GM23338 (cell line): ENCODE results near the gene BOK. TPM values are rescaled to one million over a fixed set of nuclear protein-coding genes. Genes with fewer than 3 reads are reported as not detected.

Source experiments
- ATAC-seq: fragments of 200-7000 bp; cut with Tn5 transposase; 3 replicates; pipeline ENCODE4 v1.9.1; 2020
- DNase-seq: peaks from one replicate; pipeline ENCODE4 v3.0.0-alpha.2; 2015; ENCODE audit warnings: low spot score
- H2AFZ ChIP-seq: fragments of 200-600 bp; sonication (generic); 2 replicates; pipeline ENCODE4 v1.8.0; 2016; ENCODE audit warnings: antibody characterized with exemption, mild to moderate bottlenecking, moderate library complexity
- H3F3A ChIP-seq: fragments of 200-600 bp; sonication (generic); replicated peaks from 2 replicates; pipeline ENCODE4 v1.8.0; 2017; ENCODE audit warnings: antibody characterized with exemption, mixed run types, low read depth
- H3K27ac ChIP-seq: fragments of 200-600 bp; sonication (generic); 2 replicates; pipeline ENCODE4 v1.6.1; 2016; ENCODE audit warnings: low read depth
- H3K27me3 ChIP-seq: fragments of 200-600 bp; sonication (generic); 2 replicates; pipeline ENCODE4 v1.8.0; 2016; ENCODE audit warnings: mild to moderate bottlenecking, mixed run types, moderate library complexity; ENCODE audit not compliant: insufficient read depth
- H3K36me3 ChIP-seq: fragments of 200-600 bp; sonication (generic); 2 replicates; pipeline ENCODE4 v1.8.0; 2016; ENCODE audit warnings: mild to moderate bottlenecking; ENCODE audit not compliant: insufficient read depth
- H3K4me1 ChIP-seq: fragments of 200-600 bp; sonication (generic); 2 replicates; pipeline ENCODE4 v1.8.0; 2016; ENCODE audit warnings: mild to moderate bottlenecking, moderate library complexity; ENCODE audit not compliant: insufficient read depth
- H3K4me2 ChIP-seq: fragments of 200-600 bp; sonication (generic); 2 replicates; pipeline ENCODE4 v1.7.1; 2017; ENCODE audit warnings: mixed run types
- H3K4me3 ChIP-seq: fragments of 200-600 bp; sonication (generic); 2 replicates; pipeline ENCODE4 v1.6.1; 2016; ENCODE audit warnings: mixed run types
- H3K79me2 ChIP-seq: fragments of 200-600 bp; sonication (generic); replicated peaks from 2 replicates; pipeline ENCODE4 v1.8.0; 2017; ENCODE audit warnings: mild to moderate bottlenecking; ENCODE audit not compliant: insufficient read depth
- H3K9me2 ChIP-seq: fragments of 200-600 bp; sonication (generic); 2 replicates; pipeline ENCODE4 v1.8.0; 2017; ENCODE audit not compliant: insufficient read depth
- H4K20me1 ChIP-seq: fragments of 200-600 bp; sonication (generic); replicated peaks from 2 replicates; pipeline ENCODE4 v1.8.0; 2017; ENCODE audit warnings: mild to moderate bottlenecking; ENCODE audit not compliant: insufficient read depth
- H3K27ac Mint-ChIP-seq: 2 replicates; pipeline ENCODE4 v1.8.0; 2020; ENCODE audit warnings: inconsistent platforms, mild to moderate bottlenecking, moderate library complexity, mixed read lengths
- H3K27me3 Mint-ChIP-seq: 3 replicates; pipeline ENCODE4 v1.8.0; 2022; ENCODE audit warnings: low read depth, mild to moderate bottlenecking, moderate library complexity, mixed read lengths, inconsistent platforms; ENCODE audit not compliant: insufficient read depth, poor library complexity
- H3K36me3 Mint-ChIP-seq: 3 replicates; pipeline ENCODE4 v1.8.0; 2021; ENCODE audit warnings: low read depth, mild to moderate bottlenecking, inconsistent platforms, moderate library complexity, mixed read lengths
- H3K4me1 Mint-ChIP-seq: 3 replicates; pipeline ENCODE4 v1.8.0; 2020; ENCODE audit warnings: mild to moderate bottlenecking, inconsistent platforms, mixed read lengths
- H3K4me3 Mint-ChIP-seq: 3 replicates; pipeline ENCODE4 v1.8.0; 2021; ENCODE audit warnings: moderate library complexity, mild to moderate bottlenecking, inconsistent platforms, mixed read lengths
- H3K9me3 Mint-ChIP-seq: 3 replicates; pipeline ENCODE4 v1.8.0; 2020; ENCODE audit warnings: moderate library complexity, mild to moderate bottlenecking, inconsistent platforms, mixed read lengths
- CREB1 ChIP-seq: fragments of 250-450 bp; sonication (Bioruptor Pico); IDR thresholded peaks from 2 replicates; pipeline ENCODE4 v1.5.0; 2020; ENCODE audit warnings: low read depth, mild to moderate bottlenecking, moderate library complexity
- CTCF ChIP-seq, 2 experiments: fragments of 200-600 bp in 1 of 2; sonication (generic) in 1 of 2; conservative IDR thresholded peaks; 2 replicates each; pipeline versions ENCODE4 v1.5.1 to v1.6.1; 2016 to 2017; ENCODE audit warnings: antibody characterized with exemption in 2 of 2, low read depth in 2 of 2, mild to moderate bottlenecking in 2 of 2, moderate library complexity in 1 of 2
- EZH2phosphoT487 ChIP-seq: fragments of 200-600 bp; sonication (generic); IDR thresholded peaks from one replicate; pipeline ENCODE4 v1.8.1; 2018; ENCODE audit warnings: antibody characterized with exemption; ENCODE audit not compliant: unreplicated experiment
- JUNB ChIP-seq: IDR thresholded peaks from one replicate; pipeline ENCODE4 v1.6.1; 2016; ENCODE audit warnings: antibody characterized with exemption; ENCODE audit not compliant: unreplicated experiment
- NANOG ChIP-seq: IDR thresholded peaks from 2 replicates; pipeline ENCODE4 v1.6.1; 2016; ENCODE audit warnings: antibody characterized with exemption, borderline replicate concordance
- POLR2AphosphoS5 ChIP-seq: IDR thresholded peaks from 2 replicates; pipeline ENCODE4 v1.6.1; 2016; ENCODE audit warnings: antibody characterized with exemption, low read depth
- ZNF114 ChIP-seq: fragments of 250-450 bp; sonication (Bioruptor Pico); IDR thresholded peaks from 2 replicates; pipeline ENCODE4 v1.5.0; 2020; ENCODE audit warnings: mild to moderate bottlenecking, moderate library complexity
- ZNF331 ChIP-seq: fragments of 250-450 bp; sonication (Bioruptor Pico); IDR thresholded peaks from 2 replicates; pipeline ENCODE4 v1.5.0; 2020; ENCODE audit warnings: low read depth, mild to moderate bottlenecking, moderate library complexity
- polyA plus RNA-seq: library from polyadenylated mRNA; unstranded; fragments of >200 nt; fragmentation: Nextera tagmentation; extraction: Ambion mirVana; gene quantifications from 2 replicates; pipeline ENCODE4 v1.2.1, GENCODE V29; 2016
- total RNA-seq: library from RNA; depleted of rRNA; stranded (reverse); fragments of >200 nt; shearing (Covaris generic); gene quantifications from 2 replicates; pipeline ENCODE4 v1.2.3, GENCODE V29; 2014
- TF ChIP-seq, protein P1 (sequence below): IDR thresholded peaks from one replicate; pipeline ENCODE4 v1.6.1; 2018; ENCODE audit warnings: antibody characterized with exemption; ENCODE audit not compliant: unreplicated experiment
- TF ChIP-seq, protein P2 (sequence below): IDR thresholded peaks from 2 replicates; pipeline ENCODE4 v1.6.1; 2016; ENCODE audit warnings: antibody characterized with exemption

Gene BOK
- total and polyA plus RNA-seq, 2 experiments from 2014 or later = 13.5 to 36.7 TPM

DNA sequence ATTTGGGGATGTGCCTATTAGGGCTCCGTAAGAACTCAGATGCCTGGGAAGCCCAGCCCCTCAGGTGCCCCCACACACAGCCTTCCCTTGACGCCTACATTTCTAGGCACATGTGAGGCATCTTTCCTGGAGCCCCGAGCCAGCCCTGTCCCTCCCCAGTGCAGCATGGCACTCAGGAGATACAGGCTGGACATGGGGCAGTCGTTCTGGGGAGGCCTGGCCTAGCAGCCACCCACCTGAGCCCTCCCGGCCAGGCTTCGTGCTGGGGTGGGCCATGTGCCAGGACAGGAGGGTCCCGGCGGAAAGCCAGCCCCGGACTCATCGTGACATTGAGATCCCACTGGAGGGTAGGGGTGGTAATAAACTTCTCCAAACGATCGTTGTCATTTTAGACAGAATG lies 15.2 kb downstream of the BOK start:
- H3K4me1 Mint-ChIP-seq = peaks cover 3% of the 10 kb centered on the region
- no peak overlapping the region for H3K4me2 ChIP-seq
- H3K36me3 Mint-ChIP-seq = peaks cover 19% of the 10 kb centered on the region
- no peaks in the 10 kb centered on the region for H3K9me2 ChIP-seq
- H3K27me3 ChIP-seq = no peaks in the 10 kb centered on the region
- DNase-seq = no peak
- no peaks in the 10 kb centered on the region for H3K9me3 Mint-ChIP-seq
- no peaks in the 10 kb centered on the region; the same call in 1 of the 2 replicates for H4K20me1 ChIP-seq
- H3K27ac Mint-ChIP-seq = no peak overlapping the region
- no peaks in the 10 kb centered on the region for H3K79me2 ChIP-seq
- peaks cover 7% of the 10 kb centered on the region for H3K27me3 Mint-ChIP-seq
- no peaks in the 10 kb centered on the region for H3K36me3 ChIP-seq
- H3K4me3 Mint-ChIP-seq = no peak overlapping the region
- ATAC-seq = no peak
- TF ChIP-seq, protein P1, sequence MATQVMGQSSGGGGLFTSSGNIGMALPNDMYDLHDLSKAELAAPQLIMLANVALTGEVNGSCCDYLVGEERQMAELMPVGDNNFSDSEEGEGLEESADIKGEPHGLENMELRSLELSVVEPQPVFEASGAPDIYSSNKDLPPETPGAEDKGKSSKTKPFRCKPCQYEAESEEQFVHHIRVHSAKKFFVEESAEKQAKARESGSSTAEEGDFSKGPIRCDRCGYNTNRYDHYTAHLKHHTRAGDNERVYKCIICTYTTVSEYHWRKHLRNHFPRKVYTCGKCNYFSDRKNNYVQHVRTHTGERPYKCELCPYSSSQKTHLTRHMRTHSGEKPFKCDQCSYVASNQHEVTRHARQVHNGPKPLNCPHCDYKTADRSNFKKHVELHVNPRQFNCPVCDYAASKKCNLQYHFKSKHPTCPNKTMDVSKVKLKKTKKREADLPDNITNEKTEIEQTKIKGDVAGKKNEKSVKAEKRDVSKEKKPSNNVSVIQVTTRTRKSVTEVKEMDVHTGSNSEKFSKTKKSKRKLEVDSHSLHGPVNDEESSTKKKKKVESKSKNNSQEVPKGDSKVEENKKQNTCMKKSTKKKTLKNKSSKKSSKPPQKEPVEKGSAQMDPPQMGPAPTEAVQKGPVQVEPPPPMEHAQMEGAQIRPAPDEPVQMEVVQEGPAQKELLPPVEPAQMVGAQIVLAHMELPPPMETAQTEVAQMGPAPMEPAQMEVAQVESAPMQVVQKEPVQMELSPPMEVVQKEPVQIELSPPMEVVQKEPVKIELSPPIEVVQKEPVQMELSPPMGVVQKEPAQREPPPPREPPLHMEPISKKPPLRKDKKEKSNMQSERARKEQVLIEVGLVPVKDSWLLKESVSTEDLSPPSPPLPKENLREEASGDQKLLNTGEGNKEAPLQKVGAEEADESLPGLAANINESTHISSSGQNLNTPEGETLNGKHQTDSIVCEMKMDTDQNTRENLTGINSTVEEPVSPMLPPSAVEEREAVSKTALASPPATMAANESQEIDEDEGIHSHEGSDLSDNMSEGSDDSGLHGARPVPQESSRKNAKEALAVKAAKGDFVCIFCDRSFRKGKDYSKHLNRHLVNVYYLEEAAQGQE = no peak
- TF ChIP-seq JUNB = no peak
- TF ChIP-seq ZNF114 (CRISPR knock-in tag) = no peak
- no peak for TF ChIP-seq NANOG
- TF ChIP-seq CTCF (conservative IDR thresholded peaks at IDR 0.05; ENCODE audit: low read depth in 2 of 2) = no peak
- no peak for TF ChIP-seq EZH2phosphoT487
- TF ChIP-seq, protein P2, sequence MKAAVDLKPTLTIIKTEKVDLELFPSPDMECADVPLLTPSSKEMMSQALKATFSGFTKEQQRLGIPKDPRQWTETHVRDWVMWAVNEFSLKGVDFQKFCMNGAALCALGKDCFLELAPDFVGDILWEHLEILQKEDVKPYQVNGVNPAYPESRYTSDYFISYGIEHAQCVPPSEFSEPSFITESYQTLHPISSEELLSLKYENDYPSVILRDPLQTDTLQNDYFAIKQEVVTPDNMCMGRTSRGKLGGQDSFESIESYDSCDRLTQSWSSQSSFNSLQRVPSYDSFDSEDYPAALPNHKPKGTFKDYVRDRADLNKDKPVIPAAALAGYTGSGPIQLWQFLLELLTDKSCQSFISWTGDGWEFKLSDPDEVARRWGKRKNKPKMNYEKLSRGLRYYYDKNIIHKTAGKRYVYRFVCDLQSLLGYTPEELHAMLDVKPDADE = no peak
- no peak for TF ChIP-seq POLR2AphosphoS5
- H2AFZ ChIP-seq = no peak overlapping the region
- H3F3A ChIP-seq = no peaks in the 10 kb centered on the region
- H3K4me3 ChIP-seq = no peak overlapping the region
- no peaks in the 10 kb centered on the region for H3K4me1 ChIP-seq
- H3K27ac ChIP-seq = no peak overlapping the region

- H3K9me3 Mint-ChIP-seq = peaks cover 4% of the 10 kb centered on the region; the same call in 2 of the 3 replicates
- H3K27ac Mint-ChIP-seq = no peak overlapping the region
- peak; percentile 31 for ATAC-seq
- TF ChIP-seq, protein P1 = no peak
- TF ChIP-seq, protein P2 = no peak
- TF ChIP-seq CREB1 (CRISPR knock-in tag) (no peak), ZNF331 (CRISPR knock-in tag) (no peak), POLR2AphosphoS5 (no peak), EZH2phosphoT487 (no peak), NANOG (no peak), ZNF114 (CRISPR knock-in tag) (no peak), JUNB (no peak)
These were observed 16.5 kb downstream of the BOK start for GRCh38 chr2:241574911-241575623.

More at GRCh38 chr2:241574911-241575623, 16.5 kb downstream of the BOK start:
- no peaks in the 10 kb centered on the region for H3F3A ChIP-seq
- peaks cover 3% of the 10 kb centered on the region for H3K4me1 Mint-ChIP-seq
- H3K27me3 ChIP-seq = no peaks in the 10 kb centered on the region
- H3K9me2 ChIP-seq = no peaks in the 10 kb centered on the region
- no peaks in the 10 kb centered on the region; the same call in 1 of the 2 replicates for H4K20me1 ChIP-seq
- no peak overlapping the region for H3K27ac ChIP-seq
- no peak for DNase-seq
- no peak overlapping the region for H3K4me3 Mint-ChIP-seq
- peaks cover 27% of the 10 kb centered on the region for H3K36me3 Mint-ChIP-seq
- H3K27me3 Mint-ChIP-seq = peaks cover 10% of the 10 kb centered on the region
- no peaks in the 10 kb centered on the region for H3K36me3 ChIP-seq
- no peaks in the 10 kb centered on the region for H3K79me2 ChIP-seq
- H2AFZ ChIP-seq = no peak overlapping the region
- H3K4me2 ChIP-seq = no peak overlapping the region
- H3K4me3 ChIP-seq = no peak overlapping the region
- H3K4me1 ChIP-seq = no peaks in the 10 kb centered on the region
